Amygdala (tissue), 56 donors: ENCODE data around the gene MTMR11.
A peak's percentile ranks its signal among the peaks of the same experiment; 100 is the strongest.
"Not testable (repeated sequence)": the region's sequence is repeated elsewhere in the genome, so short reads cannot be mapped to it uniquely, and the experiment has no call there.

Source experiments
- DNase-seq, 56 donors: peaks; one replicate each; lab custom pipeline; 2025; lab: John Stamatoyannopoulos, UW

MTMR11 gene

GRCh38 chr1:149906570-149907075 is 30.1 kb downstream of the MTMR11 start:
- DNase-seq, result no peak

GRCh38 chr1:149903836-149904491 is 32.7 kb downstream of the MTMR11 start:
- DNase-seq, result no peak

GRCh38 chr1:149899460-149900284 is 37.0 kb downstream of the MTMR11 start, which contains the start of gene BOLA1:
BOLA1 (plus strand) TSS chr1:149899568; CDS start chr1:149900060, 492 bp downstream.
- DNase-seq, result peak; percentile 57 to 96 (median 88)

- DNase-seq, result no peak
Observed at GRCh38 chr1:149896575-149896974, 40.1 kb downstream of the MTMR11 start.

- peak in 5 of 56 donors; percentile 3 to 46 (median 13) for DNase-seq
Observed at GRCh38 chr1:149888999-149889289, 47.7 kb downstream of the MTMR11 start.

- peak in 55 of 56 donors; percentile 3 to 88 (median 59) for DNase-seq
Observed at GRCh38 chr1:149888247-149888998, 48.3 kb downstream of the MTMR11 start.

- peak in 55 of 56 donors; percentile 10 to 98 (median 82) for DNase-seq
Observed at GRCh38 chr1:149887456-149888246, 49.0 kb downstream of the MTMR11 start.

GRCh38 chr1:149887196-149887455 is 49.6 kb downstream of the MTMR11 start:
- not testable (repeated sequence) for DNase-seq

- peak; percentile 36 to 99 (median 88) for DNase-seq
Observed at GRCh38 chr1:149886396-149887195, 50.1 kb downstream of the MTMR11 start.

GRCh38 chr1:149886121-149886395 is 50.6 kb downstream of the MTMR11 start:
- DNase-seq, result peak in 5 of 56 donors; percentile 34 to 47 (median 38)

GRCh38 chr1:149885339-149886120 is 51.1 kb downstream of the MTMR11 start:
- DNase-seq, result peak in 55 of 56 donors; percentile 5 to 85 (median 66)

GRCh38 chr1:149884433-149885338 is 52.0 kb downstream of the MTMR11 start:
- peak in 1 of 56 donors; percentile 10 for DNase-seq

- no peak for DNase-seq
Observed at GRCh38 chr1:149883598-149884247, 53.0 kb downstream of the MTMR11 start.

- no peak for DNase-seq
Observed at GRCh38 chr1:149881876-149882275, 54.8 kb downstream of the MTMR11 start.

GRCh38 chr1:149879556-149879955 is 57.1 kb downstream of the MTMR11 start:
- no peak for DNase-seq
